Endothelial cell of umbilical vein (primary cell): ENCODE measurements around the gene TRMT10C. TPM values are rescaled to one million over a fixed set of nuclear protein-coding genes. Genes with fewer than 3 reads are reported as not detected.

Source experiments
- BruUV-seq: library from RNA; stranded (reverse); fragments of 400-500 nt; replicated peaks from 2 replicates; lab custom pipeline; 2021; lab: Mats Ljungman, UMichigan
- CTCF ChIA-PET: fragments of 300-600, 350-600 bp; sonication (Branson Sonifier 250); formaldehyde crosslinking; loops from one replicate; lab custom pipeline; 2021; ENCODE audit warnings: antibody characterized with exemption, inconsistent platforms; lab: Charles Lee
- POLR2A ChIA-PET: fragments of 300-600, 350-600 bp; sonication (Branson Sonifier 250); formaldehyde crosslinking; loops from one replicate; lab custom pipeline; 2021; ENCODE audit warnings: antibody characterized with exemption, inconsistent platforms; lab: Charles Lee
- DNase-seq: peaks from one replicate; pipeline ENCODE4 v3.0.0-alpha.2; 2011; ENCODE audit warnings: low read depth, low spot score
- FAIRE-seq: peaks from 2 replicates; lab custom pipeline; 2011; peaks lifted over from hg19 to GRCh38; lab: Jason Lieb, UNC
- H2AFZ ChIP-seq: 2 replicates; pipeline ENCODE4 v1.6.0; 2012; ENCODE audit warnings: low read depth, low read length, control low read depth, inconsistent platforms
- H3K27ac ChIP-seq: 2 replicates; pipeline ENCODE4 v1.5.1; 2011; ENCODE audit warnings: low read depth, mild to moderate bottlenecking, control low read depth, low read length, moderate library complexity; ENCODE audit not compliant: insufficient read depth
- H3K27me3 ChIP-seq, 2 experiments: 2 replicates each; pipeline versions ENCODE4 v1.6.0 to v1.6.1; 2011; ENCODE audit warnings: low read length in 2 of 2, mixed read lengths in 1 of 2; ENCODE audit not compliant: control insufficient read depth in 2 of 2, insufficient read depth in 2 of 2
- H3K36me3 ChIP-seq, 2 experiments: 2 replicates in 1 of 2; 3 replicates in 1 of 2; pipeline ENCODE4 v1.5.1; 2011; ENCODE audit warnings: low read length in 2 of 2, mild to moderate bottlenecking in 1 of 2, moderate library complexity in 1 of 2; ENCODE audit not compliant: control insufficient read depth in 2 of 2, insufficient read depth in 2 of 2; ENCODE audit errors: extremely low read depth in 1 of 2
- H3K4me1 ChIP-seq: 3 replicates; pipeline ENCODE4 v1.5.1; 2011; ENCODE audit warnings: mild to moderate bottlenecking, low read length; ENCODE audit not compliant: control insufficient read depth, insufficient read depth; ENCODE audit errors: extremely low read depth
- H3K4me2 ChIP-seq: 2 replicates; pipeline ENCODE4 v1.6.1; 2011; ENCODE audit warnings: low read length, control low read depth, mixed read lengths; ENCODE audit not compliant: insufficient read depth
- H3K4me3 ChIP-seq, 3 experiments: fragments of 200-600 bp in 1 of 3; sonication (generic), shearing (Covaris generic) in 1 of 3; replicated peaks in 1 of 3; 2 replicates each; pipeline ENCODE4 v1.5.1; 2011 to 2016; ENCODE audit warnings: control low read depth in 3 of 3, low read length in 3 of 3, mild to moderate bottlenecking in 2 of 3, inconsistent platforms in 1 of 3, low read depth in 1 of 3, moderate library complexity in 1 of 3; ENCODE audit not compliant: insufficient read depth in 1 of 3
- H3K79me2 ChIP-seq: 2 replicates; pipeline ENCODE4 v1.6.0; 2012; ENCODE audit warnings: low read length, inconsistent platforms; ENCODE audit not compliant: control insufficient read depth, insufficient read depth
- H3K9ac ChIP-seq: replicated peaks from 2 replicates; pipeline ENCODE3; 2011; ENCODE audit warnings: low read length, control low read depth; ENCODE audit not compliant: insufficient read depth; ENCODE audit errors: extremely low read depth
- H3K9me1 ChIP-seq: replicated peaks from 3 replicates; pipeline ENCODE4 v1.6.0; 2011; ENCODE audit warnings: mild to moderate bottlenecking, low read length; ENCODE audit not compliant: control insufficient read depth, insufficient read depth; ENCODE audit errors: extremely low read depth
- H3K9me3 ChIP-seq: replicated peaks from 2 replicates; pipeline ENCODE4 v1.5.1; 2012; ENCODE audit warnings: low read length, inconsistent platforms; ENCODE audit not compliant: control insufficient read depth, insufficient read depth
- H4K20me1 ChIP-seq: replicated peaks from 2 replicates; pipeline ENCODE3; 2011; ENCODE audit warnings: mild to moderate bottlenecking, low read length; ENCODE audit not compliant: control insufficient read depth, insufficient read depth; ENCODE audit errors: extremely low read depth
- CTCF ChIP-seq, 2 donors: IDR thresholded peaks; 1 replicate in 1 of 2; 2 replicates in 1 of 2; pipeline ENCODE4 v1.5.1; 2011; ENCODE audit warnings: low read length in 2 of 2, mild to moderate bottlenecking in 2 of 2, moderate library complexity in 2 of 2, control low read depth in 1 of 2, inconsistent platforms in 1 of 2, low read depth in 1 of 2; ENCODE audit not compliant: insufficient read depth in 1 of 2; ENCODE audit errors: extremely low read depth in 1 of 2
- EZH2 ChIP-seq: IDR thresholded peaks from 2 replicates; pipeline ENCODE4 v1.6.1; 2012; ENCODE audit warnings: borderline replicate concordance, low read depth, mild to moderate bottlenecking, moderate library complexity, low read length, inconsistent platforms; ENCODE audit not compliant: severe bottlenecking
- FOS ChIP-seq: IDR thresholded peaks from 2 replicates; pipeline ENCODE4 v1.6.1; 2011; ENCODE audit warnings: mild to moderate bottlenecking, low read length, moderate library complexity, borderline replicate concordance; ENCODE audit not compliant: insufficient read depth
- GATA2 ChIP-seq: IDR thresholded peaks from 2 replicates; pipeline ENCODE4 v1.7.0; 2011; ENCODE audit warnings: low read depth, mild to moderate bottlenecking, moderate library complexity, mixed read lengths, low read length; ENCODE audit not compliant: insufficient read length, insufficient read depth
- JUN ChIP-seq: IDR thresholded peaks from 2 replicates; pipeline ENCODE4 v1.6.1; 2011; ENCODE audit warnings: borderline replicate concordance, low read depth; ENCODE audit not compliant: insufficient read length, insufficient read depth
- MYC ChIP-seq: IDR thresholded peaks from one replicate; pipeline ENCODE4 v1.6.1; 2011; ENCODE audit warnings: mild to moderate bottlenecking, low read depth, low read length
- POLR2A ChIP-seq: IDR thresholded peaks from 2 replicates; pipeline ENCODE4 v1.6.1; 2012; ENCODE audit warnings: low read depth, mild to moderate bottlenecking, control low read depth, low read length
- POLR2AphosphoS5 ChIP-seq: IDR thresholded peaks from 2 replicates; pipeline ENCODE4 v1.6.1; 2012; ENCODE audit warnings: low read depth, mild to moderate bottlenecking, control low read depth, low read length, moderate library complexity; ENCODE audit not compliant: insufficient read depth
- dilution Hi-C: fragments of 300-500 bp; cut with MboI; formaldehyde crosslinking; loops from one replicate; pipeline ENCODE4 v1.15.0; 2019; ENCODE audit warnings: low sequenced_read_pairs; ENCODE audit not compliant: extremely low pct_ligation_motif_present
- intact Hi-C: fragments of 100-400 bp; cut with micrococcal nuclease; formaldehyde crosslinking; loops from one replicate; pipeline ENCODE4 v1.10.0; 2022
- polyA plus RNA-seq, 4 experiments: library from polyadenylated mRNA; depleted of rRNA in 3 of 4; stranded (reverse) in 3 of 4; unstranded in 1 of 4; fragments of >200 nt; gene quantifications; 2 replicates each; pipeline versions ENCODE4 v1.2.1 to v1.2.3, GENCODE V29; 2011 to 2012; ENCODE audit warnings: missing spikeins in 1 of 4
- total RNA-seq: library from RNA; stranded (reverse); gene quantifications from 2 replicates; pipeline ENCODE4 v1.2.3, GENCODE V29; 2021
- TF ChIP-seq, protein P1 (sequence below): IDR thresholded peaks from 2 replicates; pipeline ENCODE4 v1.6.1; 2011; ENCODE audit not compliant: insufficient read depth, insufficient read length

TRMT10C gene
- total and polyA plus RNA-seq, 2 donors (not counting 3 experiments of a cell fraction or from before 2014, with no cell fraction given) = 16.6 to 28.0 TPM

GRCh38 chr3:101591071-101591470 is 29.4 kb downstream of the TRMT10C start:
- FAIRE-seq = no peak
- no peak overlapping the region for H3K4me2 ChIP-seq
- peaks cover 2% of the 10 kb centered on the region for H4K20me1 ChIP-seq
- H2AFZ ChIP-seq = no peak overlapping the region
- POLR2A ChIA-PET = no interaction called here
- CTCF ChIA-PET = interaction anchor here (1.9 to 3.9 kb wide), 2 partner anchors 10 to 17 kb away, joined by 5 to 19 read pairs; partner anchors contain the start of gene PCNP
- no peaks in the 10 kb centered on the region for H3K27me3 ChIP-seq
- peak; percentile 58 for DNase-seq
- TF ChIP-seq GATA2 (no peak), POLR2AphosphoS5 (no peak), CTCF (IDR thresholded peaks at IDR 0.05; ENCODE audit: extremely low read depth in 1 of 2, insufficient read depth in 1 of 2, low read depth in 1 of 2, low read length in 2 of 2) (no peak), POLR2A (no peak), JUN (no peak), FOS (no peak), EZH2 (no peak), MYC (no peak)
- TF ChIP-seq, protein P1, sequence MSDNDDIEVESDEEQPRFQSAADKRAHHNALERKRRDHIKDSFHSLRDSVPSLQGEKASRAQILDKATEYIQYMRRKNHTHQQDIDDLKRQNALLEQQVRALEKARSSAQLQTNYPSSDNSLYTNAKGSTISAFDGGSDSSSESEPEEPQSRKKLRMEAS = no peak
- H3K4me3 ChIP-seq = no peak overlapping the region
- BruUV-seq = no TSS peak
- intact Hi-C loops (no loop called here), dilution Hi-C loops (no loop called here)
- peak overlapping the region; percentile 73 for H3K27ac ChIP-seq
- peaks cover 21% of the 10 kb centered on the region for H3K79me2 ChIP-seq
- H3K9me1 ChIP-seq = no peaks in the 10 kb centered on the region
- peaks cover 7% of the 10 kb centered on the region for H3K4me1 ChIP-seq
- H3K9me3 ChIP-seq = no peaks in the 10 kb centered on the region
- H3K9ac ChIP-seq = peak overlapping the region; percentile 16
- peaks cover 3 to 8% of the 10 kb centered on the region in 2 experiments for H3K36me3 ChIP-seq
